GM21786 (cell line): ENCODE measurements around the gene SNX4.
"Not testable (repeated sequence)": the region's sequence is repeated elsewhere in the genome, so short reads cannot be mapped to it uniquely, and the experiment has no call there.

Experiments
- ATAC-seq: cut with Tn5 transposase; IDR thresholded peaks from one replicate; pipeline ENCODE4 v1.9.1; 2021; ENCODE audit not compliant: unreplicated experiment

Gene SNX4

GRCh38 chr3:125405515-125405914 lies 114.5 kb downstream of the SNX4 start:
- ATAC-seq = not testable (repeated sequence)

DNA sequence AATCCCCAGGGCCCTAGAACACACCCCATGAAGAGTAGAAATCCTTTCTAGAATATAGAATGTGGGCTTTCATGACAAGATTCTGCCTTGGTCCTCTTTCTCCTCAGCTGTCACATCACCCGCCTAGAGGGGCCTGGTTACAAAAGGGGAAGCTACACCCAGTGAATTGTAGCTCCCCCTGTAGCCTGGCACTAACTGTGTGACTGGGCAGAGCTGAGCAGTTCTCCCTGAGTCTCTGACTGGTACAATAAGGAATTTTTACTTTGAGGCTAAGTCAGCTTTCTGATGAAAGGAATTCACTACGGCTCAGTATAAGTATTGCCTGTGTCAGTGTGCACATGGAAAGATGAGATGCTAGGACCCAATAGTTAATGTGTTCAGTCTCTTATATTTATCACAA lies 116.2 kb downstream of the SNX4 start:
- ATAC-seq = no peak

DNA sequence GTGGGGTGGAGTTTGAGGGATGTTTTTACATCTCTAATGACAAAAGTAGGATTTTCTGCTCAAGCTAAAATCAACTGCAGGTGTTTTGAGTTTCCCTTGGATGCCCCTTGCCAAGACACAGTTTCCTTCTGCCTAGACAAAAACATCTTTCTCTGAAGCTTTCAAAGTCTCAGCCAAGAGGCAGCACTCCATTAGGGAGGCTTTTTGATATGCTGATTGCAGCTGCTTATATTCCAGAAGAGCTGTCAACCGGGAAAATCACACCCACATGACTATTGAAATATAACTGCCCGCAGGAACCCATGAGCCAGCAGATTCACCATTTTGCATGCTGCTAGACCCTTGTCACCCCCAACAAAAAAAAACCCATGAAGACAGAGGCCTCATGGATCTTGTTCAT lies 117.4 kb downstream of the SNX4 start:
- no peak for ATAC-seq

- ATAC-seq = no peak
Measured at GRCh38 chr3:125401402-125401801, 118.6 kb downstream of the SNX4 start.

- no peak for ATAC-seq
Measured at GRCh38 chr3:125398952-125399351, 121.0 kb downstream of the SNX4 start.
